Activated B cell treated with CpG ODN at 0.5 μM for 24 hours (primary cell): ENCODE data around the gene FAXC. TPM values are rescaled to one million over a fixed set of nuclear protein-coding genes. Genes with fewer than 3 reads are reported as not detected.

Experiments
- ATAC-seq: fragments of 200-7000 bp; cut with Tn5 transposase; one replicate; pipeline ENCODE4 v1.10.0; 2021; ENCODE audit warnings: low read depth, mild to moderate bottlenecking, moderate library complexity
- CTCF ChIA-PET: fragments of 350-600 bp; sonication (Branson Sonifier 250); formaldehyde crosslinking; loops from one replicate; lab custom pipeline; 2021; ENCODE audit warnings: antibody characterized with exemption; lab: Charles Lee
- POLR2A ChIA-PET: fragments of 350-600 bp; sonication (Branson Sonifier 250); formaldehyde crosslinking; loops from one replicate; lab custom pipeline; 2021; ENCODE audit warnings: antibody characterized with exemption; lab: Charles Lee
- DNase-seq: peaks from one replicate; pipeline ENCODE4 v3.0.0; 2022
- H3K27ac Mint-ChIP-seq: one replicate; pipeline ENCODE4 v1.8.0; 2020; ENCODE audit warnings: mixed read lengths
- H3K27me3 Mint-ChIP-seq: one replicate; pipeline ENCODE4 v1.8.0; 2021; ENCODE audit warnings: mixed read lengths
- H3K36me3 Mint-ChIP-seq: one replicate; pipeline ENCODE4 v1.8.0; 2021; ENCODE audit warnings: low read depth, mixed read lengths
- H3K4me1 Mint-ChIP-seq: one replicate; pipeline ENCODE4 v1.8.0; 2021; ENCODE audit warnings: mixed read lengths
- H3K4me3 Mint-ChIP-seq: one replicate; pipeline ENCODE4 v1.8.0; 2020; ENCODE audit warnings: mild to moderate bottlenecking, mixed read lengths
- H3K9me3 Mint-ChIP-seq: one replicate; pipeline ENCODE4 v1.8.0; 2020; ENCODE audit warnings: mixed read lengths
- CTCF ChIP-seq: fragments of 200-600 bp; IDR thresholded peaks from one replicate; pipeline ENCODE4 v1.8.0; 2022; ENCODE audit warnings: antibody characterized with exemption, mild to moderate bottlenecking
- intact Hi-C: fragments of 100-400 bp; cut with micrococcal nuclease; formaldehyde crosslinking; loops from one replicate; pipeline ENCODE4 v1.15.1; 2024
- total RNA-seq: library from RNA; stranded (reverse); gene quantifications from 2 replicates; pipeline ENCODE4 v1.2.3, GENCODE V29; 2022

Gene FAXC
- total RNA-seq, 1 donor from 2014 or later = not detected

GRCh38 chr6:99307295-99307907 lies 42.1 kb downstream of the FAXC start:
- Mint-ChIP-seq H3K27ac (no peak overlapping the region), H3K27me3 (peaks cover 10% of the 10 kb centered on the region), H3K4me3 (no peak overlapping the region), H3K36me3 (no peaks in the 10 kb centered on the region), H3K4me1 (no peaks in the 10 kb centered on the region), H3K9me3 (no peaks in the 10 kb centered on the region)
- TF ChIP-seq CTCF = no peak
- CTCF ChIA-PET = no interaction called here
- DNase-seq = no peak
- ATAC-seq = no peak
- intact Hi-C loops = no loop called here
- POLR2A ChIA-PET = no interaction called here

DNA sequence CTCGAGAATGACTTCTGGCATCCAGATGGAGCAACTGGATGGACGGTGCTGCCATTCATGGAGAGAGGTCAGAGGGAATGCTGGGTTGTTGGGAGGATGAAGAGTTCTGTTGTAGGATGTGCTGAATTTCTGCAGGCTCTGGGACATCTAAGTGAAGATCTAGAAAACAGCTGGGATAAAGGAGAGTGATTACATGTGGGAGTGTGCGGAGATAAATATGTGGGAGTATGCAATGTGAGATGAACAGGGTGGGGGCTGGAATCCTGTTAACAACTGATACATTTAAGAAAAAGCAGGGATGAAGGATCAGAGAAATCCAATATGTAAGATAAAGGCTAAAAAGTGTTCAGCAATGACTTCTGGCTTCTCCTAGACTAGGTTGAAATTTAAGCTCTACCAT lies 43.1 kb downstream of the FAXC start:
- no peaks in the 10 kb centered on the region for H3K9me3 Mint-ChIP-seq
- H3K27me3 Mint-ChIP-seq = peaks cover 13% of the 10 kb centered on the region
- no peaks in the 10 kb centered on the region for H3K36me3 Mint-ChIP-seq
- ChIA-PET POLR2A (no interaction called here), CTCF (interaction anchor here (0.5 kb wide), 1 partner anchor 36 kb away, joined by 3 read pairs; no protein-coding TSS in a partner anchor)
- intact Hi-C loops = no loop called here
- no peak overlapping the region for H3K4me3 Mint-ChIP-seq
- ATAC-seq (no peak), DNase-seq (no peak)
- no peak for TF ChIP-seq CTCF
- H3K4me1 Mint-ChIP-seq = no peaks in the 10 kb centered on the region
- H3K27ac Mint-ChIP-seq = no peak overlapping the region

DNA sequence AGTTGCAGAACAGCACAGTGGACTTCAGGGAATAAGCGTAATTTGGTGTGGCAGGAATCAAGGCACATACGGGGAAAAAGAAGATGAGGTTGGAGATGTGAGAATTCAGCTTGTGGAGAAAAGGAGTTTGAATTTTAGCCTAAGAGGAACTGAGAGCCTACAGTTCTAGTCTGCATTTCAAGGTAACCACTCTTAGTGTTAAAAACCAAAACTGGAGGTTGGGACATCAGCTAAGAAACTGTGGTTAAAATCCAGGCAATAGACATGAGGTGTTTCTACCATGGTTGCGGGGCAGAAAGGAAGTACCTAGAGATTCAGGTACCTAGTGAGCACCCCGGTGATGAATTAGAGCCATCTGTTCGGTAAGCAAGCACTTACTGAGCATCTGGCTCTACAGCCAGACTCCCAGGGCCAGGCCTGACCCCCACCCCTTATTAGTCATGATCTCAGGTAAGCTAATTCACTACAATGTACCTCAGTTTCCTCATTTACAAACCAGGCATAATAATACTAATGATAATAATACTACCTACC lies 44.4 kb downstream of the FAXC start:
- DNase-seq = no peak
- H3K4me3 Mint-ChIP-seq = no peak overlapping the region
- H3K4me1 Mint-ChIP-seq = no peaks in the 10 kb centered on the region
- peaks cover 22% of the 10 kb centered on the region for H3K27me3 Mint-ChIP-seq
- no peaks in the 10 kb centered on the region for H3K36me3 Mint-ChIP-seq
- intact Hi-C loops = no loop called here
- H3K27ac Mint-ChIP-seq = no peak overlapping the region
- TF ChIP-seq CTCF = no peak
- POLR2A ChIA-PET = no interaction called here
- ATAC-seq = no peak
- H3K9me3 Mint-ChIP-seq = no peaks in the 10 kb centered on the region
- CTCF ChIA-PET = no interaction called here

GRCh38 chr6:99297415-99297814 lies 52.1 kb downstream of the FAXC start:
- TF ChIP-seq CTCF = no peak
- no peaks in the 10 kb centered on the region for H3K36me3 Mint-ChIP-seq
- H3K4me1 Mint-ChIP-seq = no peaks in the 10 kb centered on the region
- CTCF ChIA-PET = no interaction called here
- H3K4me3 Mint-ChIP-seq = no peak overlapping the region
- intact Hi-C loops = no loop called here
- H3K27me3 Mint-ChIP-seq = peaks cover 23% of the 10 kb centered on the region
- DNase-seq (no peak), ATAC-seq (no peak)
- H3K9me3 Mint-ChIP-seq = no peaks in the 10 kb centered on the region
- POLR2A ChIA-PET = no interaction called here
- H3K27ac Mint-ChIP-seq = no peak overlapping the region

DNA sequence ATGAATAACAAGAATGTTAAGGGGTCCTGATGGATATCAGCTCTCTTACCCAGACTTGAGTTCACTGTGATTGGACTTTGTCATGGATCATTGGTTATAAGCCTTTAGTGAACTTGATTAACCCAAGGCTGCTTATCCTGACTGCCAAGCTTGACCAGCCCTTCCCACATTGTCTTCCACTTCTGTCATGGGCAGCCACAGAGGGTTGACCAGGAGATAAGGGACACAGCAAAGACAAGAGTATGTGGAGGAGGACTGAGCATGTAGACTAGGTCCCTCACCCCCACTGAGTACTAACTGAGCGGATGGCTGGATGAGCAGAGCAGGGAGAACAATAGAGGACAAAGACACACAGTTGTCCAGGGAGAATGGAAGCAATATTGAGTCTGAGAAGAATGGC lies 52.5 kb downstream of the FAXC start:
- ATAC-seq = no peak
- ChIA-PET CTCF (no interaction called here), POLR2A (no interaction called here)
- Mint-ChIP-seq H3K9me3 (no peaks in the 10 kb centered on the region), H3K4me1 (no peaks in the 10 kb centered on the region), H3K36me3 (no peaks in the 10 kb centered on the region), H3K4me3 (no peak overlapping the region), H3K27me3 (peaks cover 24% of the 10 kb centered on the region), H3K27ac (no peak overlapping the region)
- intact Hi-C loops = no loop called here
- TF ChIP-seq CTCF = no peak
- DNase-seq = no peak
